Muscle of leg (tissue), 11 donors: ENCODE data around the gene CERS2. TPM values are rescaled to one million over a fixed set of nuclear protein-coding genes. Genes with fewer than 3 reads are reported as not detected.

ENCODE experiments used
- DNase-seq: peaks from one replicate; pipeline ENCODE4 v3.0.0; 2013
- H3K27ac ChIP-seq: one replicate; pipeline ENCODE4 v1.5.1; 2013; ENCODE audit warnings: mild to moderate bottlenecking, low read length, control low read depth
- H3K27me3 ChIP-seq: one replicate; pipeline ENCODE4 v1.6.1; 2013; ENCODE audit warnings: low read length; ENCODE audit not compliant: control insufficient read depth, insufficient read depth
- H3K36me3 ChIP-seq: one replicate; pipeline ENCODE4 v1.6.1; 2013; ENCODE audit warnings: low read length; ENCODE audit not compliant: control insufficient read depth, insufficient read depth
- H3K4me1 ChIP-seq: one replicate; pipeline ENCODE4 v1.6.1; 2013; ENCODE audit warnings: low read length; ENCODE audit not compliant: control insufficient read depth, insufficient read depth
- H3K4me3 ChIP-seq: one replicate; pipeline ENCODE4 v1.5.1; 2013; ENCODE audit warnings: low read length, control low read depth
- H3K9me3 ChIP-seq: replicated peaks from 2 replicates; pipeline ENCODE4 v1.6.1; 2013; ENCODE audit warnings: low read depth, low read length; ENCODE audit not compliant: control insufficient read depth
- WGBS: methylation state at CpG from one replicate; pipeline ENCODE4 v1.1.5; 2013; ENCODE audit warnings: missing lambda C conversion rate; ENCODE audit not compliant: insufficient coverage; 5-methylcytosine and 5-hydroxymethylcytosine counted together
- polyA plus RNA-seq, 8 donors: library from polyadenylated mRNA; unstranded; fragments of 120-200 nt; gene quantifications; one replicate each; pipeline versions ENCODE4 v1.2.1 to v1.2.3, GENCODE V29; 2013; ENCODE audit warnings: inconsistent platforms in 1 of 8, low replicate concordance in 1 of 8; ENCODE audit not compliant: insufficient read length in 8 of 8, insufficient read depth in 1 of 8
- total RNA-seq: library from RNA; stranded (reverse); fragments of 120-200 nt; gene quantifications from one replicate; pipeline ENCODE4 v1.2.4, GENCODE V29; 2013

Gene CERS2
- total and polyA plus RNA-seq, 9 donors, result 47.3 to 111 (median 83.9) TPM

DNA sequence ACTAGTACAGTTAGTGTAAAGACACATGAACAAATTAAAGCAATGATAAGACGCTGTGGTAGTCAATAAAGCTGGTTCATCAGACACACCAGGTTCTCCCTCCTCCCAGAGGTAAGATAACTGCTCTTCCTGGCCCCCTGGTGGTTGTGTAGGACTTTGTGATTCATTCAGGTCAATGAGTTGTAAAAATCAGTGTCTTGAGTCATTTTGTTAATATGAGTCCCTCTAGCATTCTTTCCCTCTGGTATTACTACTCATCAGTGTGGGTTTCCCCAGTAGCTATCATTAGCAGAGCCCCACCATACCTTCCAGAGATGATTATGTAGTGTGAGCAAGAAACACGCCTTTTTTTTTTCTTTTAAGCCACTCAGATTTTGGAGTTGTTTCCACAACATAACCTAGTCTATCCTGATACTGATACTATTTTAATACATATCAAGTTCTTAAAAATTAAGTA, 52.1 kb downstream of the CERS2 start:
- peak; percentile 65 for DNase-seq
- Histone ChIP-seq H3K27ac (no peak overlapping the region), H3K4me1 (peaks cover 4% of the 10 kb centered on the region), H3K27me3 (no peaks in the 10 kb centered on the region), H3K36me3 (peaks cover 1% of the 10 kb centered on the region), H3K9me3 (no peaks in the 10 kb centered on the region), H3K4me3 (no peak overlapping the region)
- no CpG with 5 or more reads among the region's 2 CpGs for WGBS

DNA sequence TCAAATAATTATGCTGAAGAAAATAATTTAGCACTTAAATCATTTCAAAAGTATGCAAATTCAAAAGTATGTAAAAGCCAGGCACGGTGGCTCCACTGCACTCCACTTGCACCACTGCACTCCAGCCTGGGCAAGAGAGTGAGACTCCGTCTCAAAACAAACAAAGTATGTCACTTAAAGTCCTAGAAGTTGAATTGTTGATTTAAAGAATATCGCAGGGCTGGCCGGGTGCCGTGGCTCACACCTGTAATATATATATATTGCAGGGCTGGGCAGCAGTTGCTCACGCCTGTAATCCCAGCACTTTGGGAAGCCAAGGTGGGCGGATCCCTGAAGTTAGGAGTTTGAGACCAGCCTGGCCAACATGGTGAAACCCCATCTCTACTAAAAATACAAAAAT, 57.2 kb downstream of the CERS2 start:
- Histone ChIP-seq H3K27me3 (no peaks in the 10 kb centered on the region), H3K36me3 (no peaks in the 10 kb centered on the region), H3K9me3 (no peaks in the 10 kb centered on the region), H3K4me3 (no peak overlapping the region), H3K27ac (no peak overlapping the region), H3K4me1 (no peaks in the 10 kb centered on the region)
- DNase-seq, result no peak
- WGBS, result 80% methylated on average over 2 of the region's 7 CpGs

Other genes with a start within 250 kb of the CERS2 start
- gene CTSS, start 209.1 kb downstream of the CERS2 start, total RNA-seq, result 13.3 TPM
- gene CTSS, start 209.1 kb downstream of the CERS2 start, polyA plus RNA-seq, result 10 to 100 TPM; 11.1 to 20.0 (median 13.9) TPM
- 110 TPM for gene CTSK, start 166.6 kb downstream of the CERS2 start, total RNA-seq
- 100 to 1,000 TPM in 1 of 8 donors, 10 to 100 TPM in 7; 42.9 to 102 (median 54.1) TPM for gene CTSK, start 166.6 kb downstream of the CERS2 start, polyA plus RNA-seq
- gene ARNT, start 98.2 kb downstream of the CERS2 start, total RNA-seq, result 30.9 TPM
- gene ARNT, start 98.2 kb downstream of the CERS2 start, polyA plus RNA-seq, result 10 to 100 TPM; 30.2 to 44.1 (median 33.1) TPM
- not detected for gene CTXND2, start 87.7 kb downstream of the CERS2 start, total RNA-seq
- gene CTXND2, start 87.7 kb downstream of the CERS2 start, polyA plus RNA-seq, result not detected
- gene SETDB1, start 48.5 kb downstream of the CERS2 start, total RNA-seq, result 40.6 TPM
- gene SETDB1, start 48.5 kb downstream of the CERS2 start, polyA plus RNA-seq, result 10 to 100 TPM; 31.5 to 41.5 (median 36.3) TPM
- gene ANXA9, start 7.5 kb upstream of the CERS2 start, total RNA-seq, result 0.04 TPM
- 1 to 10 TPM; 2.1 to 3.5 (median 2.5) TPM for gene ANXA9, start 7.5 kb upstream of the CERS2 start, polyA plus RNA-seq
- gene MINDY1, start 32.1 kb upstream of the CERS2 start, total RNA-seq, result 15.7 TPM
- gene MINDY1, start 32.1 kb upstream of the CERS2 start, polyA plus RNA-seq, result 10 to 100 TPM; 15.8 to 20.4 (median 17.0) TPM
- gene PRUNE1, start 33.6 kb upstream of the CERS2 start, total RNA-seq, result 19.3 TPM
- 10 to 100 TPM; 23.4 to 29.8 (median 25.6) TPM for gene PRUNE1, start 33.6 kb upstream of the CERS2 start, polyA plus RNA-seq
- gene BNIPL, start 61.8 kb upstream of the CERS2 start, total RNA-seq, result 0.53 TPM
- gene BNIPL, start 61.8 kb upstream of the CERS2 start, polyA plus RNA-seq, result 1 to 10 TPM in 3 of 8 donors, under 1 TPM in 5; 0.22 to 5.1 (median 0.69) TPM
- gene C1orf56, start 72.9 kb upstream of the CERS2 start, total RNA-seq, result 2.6 TPM
- 1 to 10 TPM; 4.7 to 8.6 (median 5.9) TPM for gene C1orf56, start 72.9 kb upstream of the CERS2 start, polyA plus RNA-seq
- gene CDC42SE1, start 84.8 kb upstream of the CERS2 start, total RNA-seq, result 42.6 TPM
- 10 to 100 TPM; 47.5 to 68.4 (median 54.3) TPM for gene CDC42SE1, start 84.8 kb upstream of the CERS2 start, polyA plus RNA-seq
- 5.5 TPM for gene MLLT11, start 85.6 kb upstream of the CERS2 start, total RNA-seq
- gene MLLT11, start 85.6 kb upstream of the CERS2 start, polyA plus RNA-seq, result 10 to 100 TPM; 11.0 to 20.1 (median 15.2) TPM
- 8.2 TPM for gene GABPB2, start 95.9 kb upstream of the CERS2 start, total RNA-seq
- gene GABPB2, start 95.9 kb upstream of the CERS2 start, polyA plus RNA-seq, result 1 to 10 TPM; 3.7 to 6.3 (median 4.8) TPM
- 33.4 TPM for gene SEMA6C, start 171.8 kb upstream of the CERS2 start, total RNA-seq
- gene SEMA6C, start 171.8 kb upstream of the CERS2 start, polyA plus RNA-seq, result 100 to 1,000 TPM in 1 of 8 donors, 10 to 100 TPM in 7; 56.3 to 112 (median 88.1) TPM
- 3.0 TPM for gene TNFAIP8L2, start 181.8 kb upstream of the CERS2 start, total RNA-seq
- 1 to 10 TPM; 1.5 to 2.5 (median 2.1) TPM for gene TNFAIP8L2, start 181.8 kb upstream of the CERS2 start, polyA plus RNA-seq
- gene LYSMD1, start 191.1 kb upstream of the CERS2 start, total RNA-seq, result 14.1 TPM
- 10 to 100 TPM; 10.2 to 12.9 (median 11.6) TPM for gene LYSMD1, start 191.1 kb upstream of the CERS2 start, polyA plus RNA-seq
- 53.6 TPM for gene SCNM1, start 191.3 kb upstream of the CERS2 start, total RNA-seq
- 10 to 100 TPM; 32.9 to 42.8 (median 36.7) TPM for gene SCNM1, start 191.3 kb upstream of the CERS2 start, polyA plus RNA-seq
- 15.2 TPM for gene TMOD4, start 201.1 kb upstream of the CERS2 start, total RNA-seq
- gene TMOD4, start 201.1 kb upstream of the CERS2 start, polyA plus RNA-seq, result 10 to 100 TPM; 15.4 to 38.4 (median 22.6) TPM
- gene VPS72, start 215.4 kb upstream of the CERS2 start, total RNA-seq, result 45.0 TPM
- 10 to 100 TPM; 44.2 to 59.9 (median 52.8) TPM for gene VPS72, start 215.4 kb upstream of the CERS2 start, polyA plus RNA-seq
- 27.1 TPM for gene PIP5K1A, start 223.7 kb upstream of the CERS2 start, total RNA-seq
- 10 to 100 TPM; 35.0 to 46.0 (median 38.3) TPM for gene PIP5K1A, start 223.7 kb upstream of the CERS2 start, polyA plus RNA-seq